Measurements from ENCODE around the gene PSAP.

Gene PSAP

GRCh38 chr10:71807557-71808510 lies 43.2 kb downstream of the PSAP start:
- DNase-seq (ENCODE audit: low read depth): no peak

- no peak for DNase-seq (ENCODE audit: low read depth)
Measured at GRCh38 chr10:71806704-71807556, 44.1 kb downstream of the PSAP start.

GRCh38 chr10:71805776-71806703 lies 45.0 kb downstream of the PSAP start:
- DNase-seq (ENCODE audit: low read depth): no peak

- no peak for DNase-seq (ENCODE audit: low read depth)
Measured at GRCh38 chr10:71804077-71804476, 47.0 kb downstream of the PSAP start.

- no peak for DNase-seq (ENCODE audit: low read depth)
Measured at GRCh38 chr10:71802715-71803488, 48.1 kb downstream of the PSAP start.

- DNase-seq (ENCODE audit: low read depth): no peak
Measured at GRCh38 chr10:71802235-71802634, 48.8 kb downstream of the PSAP start.

- no peak for DNase-seq (ENCODE audit: low read depth)
Measured at GRCh38 chr10:71801361-71801760, 49.7 kb downstream of the PSAP start.

GRCh38 chr10:71799608-71800453 lies 51.2 kb downstream of the PSAP start:
- DNase-seq (ENCODE audit: low read depth): no peak

- DNase-seq (ENCODE audit: low read depth): no peak
Measured at GRCh38 chr10:71799112-71799511, 51.9 kb downstream of the PSAP start.

- no peak for DNase-seq (ENCODE audit: low read depth)
Measured at GRCh38 chr10:71798308-71798624, 52.8 kb downstream of the PSAP start.

GRCh38 chr10:71797533-71798307 lies 53.3 kb downstream of the PSAP start:
- no peak for DNase-seq (ENCODE audit: low read depth)

GRCh38 chr10:71796749-71797405 lies 54.2 kb downstream of the PSAP start:
- no peak for DNase-seq (ENCODE audit: low read depth)

- no peak for DNase-seq (ENCODE audit: low read depth)
Measured at GRCh38 chr10:71795248-71795647, 55.8 kb downstream of the PSAP start.

- no peak for DNase-seq (ENCODE audit: low read depth)
Measured at GRCh38 chr10:71790749-71791440, 60.2 kb downstream of the PSAP start.

GRCh38 chr10:71789871-71790270 lies 61.2 kb downstream of the PSAP start:
- no peak for DNase-seq (ENCODE audit: low read depth)

- DNase-seq (ENCODE audit: low read depth): no peak
Measured at GRCh38 chr10:71788954-71789353, 62.1 kb downstream of the PSAP start.

GRCh38 chr10:71784679-71785272 lies 66.3 kb downstream of the PSAP start:
- DNase-seq (ENCODE audit: low read depth): no peak

All from activated T-cell treated with anti-CD3 and anti-CD28 coated beads for 48 hours (primary cell).